Astrocyte of the spinal cord (primary cell): ENCODE data around the gene COL6A6.

Experiments
- DNase-seq: peaks from one replicate; pipeline ENCODE4 v3.0.0; 2011; ENCODE audit warnings: low read depth, low spot score
- H3K4me3 ChIP-seq: 2 replicates; pipeline ENCODE4 v1.5.1; 2011; ENCODE audit warnings: low read depth, mild to moderate bottlenecking, low read length, moderate library complexity
- in situ Hi-C: cut with HindIII; loops from 2 replicates; pipeline ENCODE4 v1.10.0; 2017; ENCODE audit warnings: low sequenced_read_pairs
- TF ChIP-seq, protein P1 (sequence below): IDR thresholded peaks from 2 replicates; pipeline ENCODE4 v1.5.1; 2012; ENCODE audit warnings: low read depth, mild to moderate bottlenecking, low read length, inconsistent platforms

Gene COL6A6, protein sequence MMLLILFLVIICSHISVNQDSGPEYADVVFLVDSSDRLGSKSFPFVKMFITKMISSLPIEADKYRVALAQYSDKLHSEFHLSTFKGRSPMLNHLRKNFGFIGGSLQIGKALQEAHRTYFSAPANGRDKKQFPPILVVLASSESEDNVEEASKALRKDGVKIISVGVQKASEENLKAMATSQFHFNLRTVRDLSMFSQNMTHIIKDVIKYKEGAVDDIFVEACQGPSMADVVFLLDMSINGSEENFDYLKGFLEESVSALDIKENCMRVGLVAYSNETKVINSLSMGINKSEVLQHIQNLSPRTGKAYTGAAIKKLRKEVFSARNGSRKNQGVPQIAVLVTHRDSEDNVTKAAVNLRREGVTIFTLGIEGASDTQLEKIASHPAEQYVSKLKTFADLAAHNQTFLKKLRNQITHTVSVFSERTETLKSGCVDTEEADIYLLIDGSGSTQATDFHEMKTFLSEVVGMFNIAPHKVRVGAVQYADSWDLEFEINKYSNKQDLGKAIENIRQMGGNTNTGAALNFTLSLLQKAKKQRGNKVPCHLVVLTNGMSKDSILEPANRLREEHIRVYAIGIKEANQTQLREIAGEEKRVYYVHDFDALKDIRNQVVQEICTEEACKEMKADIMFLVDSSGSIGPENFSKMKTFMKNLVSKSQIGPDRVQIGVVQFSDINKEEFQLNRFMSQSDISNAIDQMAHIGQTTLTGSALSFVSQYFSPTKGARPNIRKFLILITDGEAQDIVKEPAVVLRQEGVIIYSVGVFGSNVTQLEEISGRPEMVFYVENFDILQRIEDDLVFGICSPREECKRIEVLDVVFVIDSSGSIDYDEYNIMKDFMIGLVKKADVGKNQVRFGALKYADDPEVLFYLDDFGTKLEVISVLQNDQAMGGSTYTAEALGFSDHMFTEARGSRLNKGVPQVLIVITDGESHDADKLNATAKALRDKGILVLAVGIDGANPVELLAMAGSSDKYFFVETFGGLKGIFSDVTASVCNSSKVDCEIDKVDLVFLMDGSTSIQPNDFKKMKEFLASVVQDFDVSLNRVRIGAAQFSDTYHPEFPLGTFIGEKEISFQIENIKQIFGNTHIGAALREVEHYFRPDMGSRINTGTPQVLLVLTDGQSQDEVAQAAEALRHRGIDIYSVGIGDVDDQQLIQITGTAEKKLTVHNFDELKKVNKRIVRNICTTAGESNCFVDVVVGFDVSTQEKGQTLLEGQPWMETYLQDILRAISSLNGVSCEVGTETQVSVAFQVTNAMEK (N-terminal part only)

GRCh38 chr3:130516645-130517512 lies at the start of gene COL6A6:
Gene COL6A6 (plus strand): TSS chr3:130517177. CDS start chr3:130560365, 43,188 bp downstream.
- in situ Hi-C loops, result no loop called here
- no peak for DNase-seq
- H3K4me3 ChIP-seq, result peak within 1 kb of the TSS; percentile 11
- TF ChIP-seq, protein P1, sequence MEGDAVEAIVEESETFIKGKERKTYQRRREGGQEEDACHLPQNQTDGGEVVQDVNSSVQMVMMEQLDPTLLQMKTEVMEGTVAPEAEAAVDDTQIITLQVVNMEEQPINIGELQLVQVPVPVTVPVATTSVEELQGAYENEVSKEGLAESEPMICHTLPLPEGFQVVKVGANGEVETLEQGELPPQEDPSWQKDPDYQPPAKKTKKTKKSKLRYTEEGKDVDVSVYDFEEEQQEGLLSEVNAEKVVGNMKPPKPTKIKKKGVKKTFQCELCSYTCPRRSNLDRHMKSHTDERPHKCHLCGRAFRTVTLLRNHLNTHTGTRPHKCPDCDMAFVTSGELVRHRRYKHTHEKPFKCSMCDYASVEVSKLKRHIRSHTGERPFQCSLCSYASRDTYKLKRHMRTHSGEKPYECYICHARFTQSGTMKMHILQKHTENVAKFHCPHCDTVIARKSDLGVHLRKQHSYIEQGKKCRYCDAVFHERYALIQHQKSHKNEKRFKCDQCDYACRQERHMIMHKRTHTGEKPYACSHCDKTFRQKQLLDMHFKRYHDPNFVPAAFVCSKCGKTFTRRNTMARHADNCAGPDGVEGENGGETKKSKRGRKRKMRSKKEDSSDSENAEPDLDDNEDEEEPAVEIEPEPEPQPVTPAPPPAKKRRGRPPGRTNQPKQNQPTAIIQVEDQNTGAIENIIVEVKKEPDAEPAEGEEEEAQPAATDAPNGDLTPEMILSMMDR, result no peak

DNA sequence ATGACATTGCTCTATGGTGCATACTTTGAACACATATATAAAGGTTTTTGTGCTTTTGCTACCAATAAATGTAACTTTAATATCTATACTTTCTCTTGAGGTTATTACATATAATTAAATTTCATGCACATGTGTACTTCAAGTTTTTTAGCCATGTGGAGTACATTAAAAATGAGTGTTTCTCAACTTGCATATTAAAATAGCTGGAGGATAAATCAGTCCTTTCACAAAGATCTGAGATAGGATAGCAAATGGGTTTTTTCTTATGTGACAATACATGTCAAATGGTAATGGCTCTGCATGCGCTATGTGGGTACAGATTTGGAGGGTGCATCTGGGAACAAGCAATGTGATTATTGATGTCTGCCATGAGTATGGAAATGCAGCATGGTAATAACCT lies 48.7 kb upstream of the COL6A6 start:
- TF ChIP-seq, protein P1, result no peak
- H3K4me3 ChIP-seq, result no peak overlapping the region
- no peak for DNase-seq
- in situ Hi-C loops, result no loop called here

DNA sequence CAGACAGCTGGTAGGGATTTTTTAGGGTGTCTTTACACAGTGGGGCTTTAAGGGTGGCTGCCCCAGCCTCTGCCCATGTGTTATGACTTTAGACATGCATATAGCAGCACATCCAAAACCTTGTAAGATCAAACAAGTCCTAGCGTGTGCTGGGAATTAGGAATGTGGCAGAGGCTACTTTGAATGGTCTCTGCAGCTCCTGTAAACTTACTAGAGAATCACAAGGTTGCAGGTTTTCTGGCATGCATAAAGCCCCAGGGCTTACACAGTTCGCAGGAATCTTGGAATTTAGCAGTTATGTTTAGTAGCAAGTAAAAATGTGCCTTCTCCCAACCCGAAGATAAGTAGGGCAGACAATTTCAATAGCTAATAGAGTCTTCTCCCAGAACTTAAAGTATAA lies 46.9 kb upstream of the COL6A6 start:
- TF ChIP-seq, protein P1, result no peak
- H3K4me3 ChIP-seq, result no peak overlapping the region
- DNase-seq, result no peak
- in situ Hi-C loops, result no loop called here

DNA sequence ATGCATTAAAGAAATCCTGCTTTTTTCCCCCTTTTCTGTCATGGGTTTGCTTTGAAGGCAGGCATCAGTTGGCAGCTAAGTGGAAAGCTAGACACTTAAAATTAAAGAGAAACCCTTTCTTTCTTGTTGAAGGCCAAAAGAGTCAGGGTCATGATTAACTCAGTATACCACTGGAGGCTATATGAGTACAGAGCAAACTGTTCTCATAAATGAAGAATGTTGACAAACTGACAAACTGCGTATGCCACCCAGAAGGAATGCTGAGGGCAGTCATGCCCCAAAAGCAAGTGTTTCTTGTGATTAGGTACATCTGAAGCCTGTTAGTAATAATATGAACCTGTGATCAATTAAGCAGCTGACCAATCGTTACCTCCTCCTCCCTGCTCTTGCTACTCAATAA lies 43.6 kb upstream of the COL6A6 start:
- in situ Hi-C loops, result no loop called here
- H3K4me3 ChIP-seq, result no peak overlapping the region
- TF ChIP-seq, protein P1, result no peak
- no peak for DNase-seq

- TF ChIP-seq, protein P1, result peak; percentile 41
- DNase-seq, result peak; percentile 42
- H3K4me3 ChIP-seq, result no peak overlapping the region
- in situ Hi-C loops, result no loop called here
These were observed 36.2 kb upstream of the COL6A6 start for GRCh38 chr3:130480736-130481135.
